ENCODE measurements around the gene EIF4B.
"Not testable (repeated sequence)": the region's sequence is repeated elsewhere in the genome, so short reads cannot be mapped to it uniquely, and the experiment has no call there.

DNA sequence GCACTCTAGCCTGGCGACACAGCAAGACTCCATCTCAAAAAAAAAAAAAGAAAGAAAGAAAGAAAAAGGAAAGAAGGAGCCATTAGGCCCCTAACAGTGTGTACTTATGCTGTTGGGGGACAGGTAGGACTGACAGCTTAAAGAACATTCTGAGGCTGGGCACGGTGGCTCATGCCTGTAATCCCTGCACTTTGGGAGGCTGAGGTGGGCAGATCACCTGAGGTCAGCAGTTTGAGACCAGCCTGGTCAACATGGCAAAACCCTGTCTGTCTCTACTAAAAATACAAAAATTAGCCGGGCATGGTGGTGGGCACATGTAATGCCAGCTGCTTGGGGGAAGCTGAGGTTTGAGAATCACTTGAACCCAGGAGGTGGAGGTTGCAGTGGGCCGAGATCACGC is 14.0 kb upstream of the EIF4B start:
- TF ChIP-seq, protein P1, sequence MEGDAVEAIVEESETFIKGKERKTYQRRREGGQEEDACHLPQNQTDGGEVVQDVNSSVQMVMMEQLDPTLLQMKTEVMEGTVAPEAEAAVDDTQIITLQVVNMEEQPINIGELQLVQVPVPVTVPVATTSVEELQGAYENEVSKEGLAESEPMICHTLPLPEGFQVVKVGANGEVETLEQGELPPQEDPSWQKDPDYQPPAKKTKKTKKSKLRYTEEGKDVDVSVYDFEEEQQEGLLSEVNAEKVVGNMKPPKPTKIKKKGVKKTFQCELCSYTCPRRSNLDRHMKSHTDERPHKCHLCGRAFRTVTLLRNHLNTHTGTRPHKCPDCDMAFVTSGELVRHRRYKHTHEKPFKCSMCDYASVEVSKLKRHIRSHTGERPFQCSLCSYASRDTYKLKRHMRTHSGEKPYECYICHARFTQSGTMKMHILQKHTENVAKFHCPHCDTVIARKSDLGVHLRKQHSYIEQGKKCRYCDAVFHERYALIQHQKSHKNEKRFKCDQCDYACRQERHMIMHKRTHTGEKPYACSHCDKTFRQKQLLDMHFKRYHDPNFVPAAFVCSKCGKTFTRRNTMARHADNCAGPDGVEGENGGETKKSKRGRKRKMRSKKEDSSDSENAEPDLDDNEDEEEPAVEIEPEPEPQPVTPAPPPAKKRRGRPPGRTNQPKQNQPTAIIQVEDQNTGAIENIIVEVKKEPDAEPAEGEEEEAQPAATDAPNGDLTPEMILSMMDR (IDR thresholded peaks at IDR 0.05) = not testable (repeated sequence)
- not testable (repeated sequence) for TF ChIP-seq ZFX (IDR thresholded peaks at IDR 0.05; ENCODE audit: borderline replicate concordance)

Measured in 22Rv1 (cell line).